SK-N-MC (cell line): ENCODE data around the gene GTPBP1.

Source experiments
- EZH2 ChIP-seq: fragments of 200-600 bp; sonication (generic); IDR thresholded peaks from one replicate; pipeline ENCODE4 v1.6.1; 2017; ENCODE audit warnings: antibody characterized with exemption
- POLR2AphosphoS5 ChIP-seq: IDR thresholded peaks from 2 replicates; pipeline ENCODE4 v1.6.1; 2012; ENCODE audit warnings: mild to moderate bottlenecking, low read depth, low read length, borderline replicate concordance

- TF ChIP-seq EZH2 (no peak), POLR2AphosphoS5 (no peak; the same call in 1 of the 2 replicates)
These were observed 29.4 kb downstream of the GTPBP1 start for GRCh38 chr22:38735126-38735464.
